HG03521 (cell line): ENCODE data around the gene PGGHG.

Experiments
- ATAC-seq: cut with Tn5 transposase; IDR thresholded peaks from one replicate; pipeline ENCODE4 v1.9.1; 2021; ENCODE audit warnings: mild to moderate bottlenecking, moderate library complexity; ENCODE audit not compliant: unreplicated experiment

The PGGHG gene

DNA sequence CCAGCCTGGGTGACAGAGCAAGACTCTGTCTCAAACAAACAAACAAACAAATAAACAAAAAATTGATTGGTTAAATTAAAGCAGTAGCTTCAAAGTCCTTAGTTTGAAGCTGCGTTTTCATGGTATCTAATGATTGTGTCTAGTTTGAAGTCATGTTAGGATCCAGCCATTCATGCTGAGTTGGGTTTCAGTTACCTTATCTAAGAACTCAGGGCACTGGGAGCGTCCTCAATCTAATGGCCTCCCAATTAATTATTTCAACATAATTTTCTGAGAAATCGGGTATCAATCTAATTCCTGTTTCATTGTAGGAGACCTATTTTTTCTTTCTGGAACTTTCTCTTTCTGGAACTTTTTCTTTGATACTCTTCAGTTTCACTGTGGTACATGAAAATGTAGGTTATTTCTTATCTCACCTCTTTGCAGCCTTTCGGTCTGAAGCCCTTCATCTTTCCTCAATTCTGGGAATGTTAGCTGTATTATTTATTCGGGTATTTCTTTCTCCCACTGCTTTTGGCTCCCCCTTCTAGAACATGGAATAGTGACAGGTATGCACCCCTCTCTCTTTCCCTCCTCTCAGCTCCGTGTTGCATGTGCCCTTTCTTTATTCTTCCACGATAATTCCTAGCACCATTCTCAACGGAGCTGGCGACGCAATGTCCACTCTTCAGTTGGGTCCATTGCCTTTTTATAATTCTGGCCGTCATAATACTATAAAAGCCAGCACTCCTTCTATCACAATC, 56.1 kb downstream of the PGGHG start:
- ATAC-seq, result no peak
